ENCODE data around the gene CENPX.

The CENPX gene

DNA sequence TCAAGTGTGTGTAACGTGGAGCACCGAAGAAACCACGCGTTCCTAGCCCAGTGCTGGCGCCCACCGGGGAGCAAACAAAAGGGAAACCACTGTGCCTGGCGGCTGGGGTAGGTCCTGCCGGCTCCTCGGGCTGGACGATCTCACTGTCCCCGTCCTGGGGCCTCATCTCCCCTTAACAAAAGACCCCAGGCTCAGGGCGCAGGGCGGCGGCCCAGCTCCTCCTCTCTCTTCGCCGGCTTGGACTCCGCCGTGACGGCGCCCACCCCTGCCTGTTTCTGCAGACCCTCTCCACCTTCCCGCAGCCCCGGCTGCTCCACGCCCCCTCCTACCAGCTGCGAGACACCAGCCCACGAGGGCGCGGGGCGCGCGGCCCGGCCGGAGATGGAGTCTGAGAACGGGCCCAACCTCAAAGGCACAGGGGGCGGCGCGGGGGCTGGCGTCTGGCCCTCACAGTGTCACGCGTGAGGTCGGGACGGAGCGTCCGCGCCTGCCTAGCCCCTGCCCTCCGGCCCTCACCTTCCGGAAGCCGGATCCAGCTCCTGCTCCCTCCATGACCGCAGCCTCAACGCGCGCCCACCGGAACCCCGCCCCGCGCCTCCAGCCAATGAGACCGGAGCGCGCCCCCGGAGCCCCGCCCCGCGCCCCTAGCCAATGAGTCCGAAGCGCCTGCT lies at the start of gene CENPX:
TSS of gene CENPX (minus strand) at position 569 of the 671 bp plus-strand sequence. CDS start at position 552, 17 bp downstream.
- DNase-seq (ENCODE audit: low read depth in 3 of 3, low spot score in 1 of 3) = no peak

GRCh38 chr17:82070611-82071010 lies 47.9 kb upstream of the CENPX start:
- no peak for DNase-seq (ENCODE audit: low read depth in 3 of 3, low spot score in 1 of 3)

GRCh38 chr17:82065638-82066303 lies 43.1 kb upstream of the CENPX start, which contains the start of gene DUS1L:
DUS1L (minus strand) TSS chr17:82065804; CDS start chr17:82065059, 745 bp downstream.
- peak; percentile 21 to 74 (median 50) for DNase-seq (ENCODE audit: low read depth in 3 of 3, low spot score in 1 of 3)

GRCh38 chr17:82065193-82065637 lies 42.5 kb upstream of the CENPX start:
- DNase-seq (ENCODE audit: low read depth in 3 of 3, low spot score in 1 of 3) = no peak

DNA sequence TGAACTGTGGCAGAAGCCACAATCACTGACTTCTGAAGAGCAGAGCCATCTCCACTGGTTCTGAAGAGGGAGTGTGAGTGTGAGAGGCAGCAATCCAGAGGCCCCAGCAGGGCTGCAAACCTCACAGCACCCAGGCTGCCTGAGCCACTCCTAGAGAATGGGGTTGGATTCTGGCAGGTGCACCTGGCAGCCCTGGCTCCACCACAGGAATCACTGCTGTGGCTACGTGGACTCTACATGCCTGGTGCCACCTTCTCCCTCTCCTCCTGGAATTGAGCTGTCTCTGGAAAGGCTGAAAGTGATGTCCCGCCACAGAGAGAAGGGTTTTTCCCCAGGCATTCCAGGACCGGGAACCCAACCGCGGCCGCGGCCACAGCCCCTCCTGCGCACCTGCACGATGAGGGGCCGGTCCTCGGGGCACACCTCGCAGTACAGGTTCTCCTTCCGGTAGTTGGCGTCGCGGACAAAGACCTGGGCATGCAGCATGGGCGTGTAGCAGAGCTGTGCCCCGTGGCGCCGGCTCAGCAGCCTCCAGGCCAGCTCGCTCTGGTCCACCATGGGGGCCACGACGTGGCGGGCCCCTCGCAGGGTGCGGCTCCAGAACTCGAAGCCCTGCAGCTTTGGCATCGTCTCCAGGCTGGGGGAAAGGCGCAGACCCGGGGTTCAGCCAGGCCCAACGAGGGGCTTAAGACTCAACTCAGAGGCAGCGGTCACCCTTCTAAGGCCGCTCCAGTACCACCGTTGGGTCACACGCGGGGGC lies 41.9 kb upstream of the CENPX start:
- DNase-seq (ENCODE audit: low read depth in 3 of 3, low spot score in 1 of 3) = no peak

GRCh38 chr17:82063424-82064415 lies 41.0 kb upstream of the CENPX start:
- DNase-seq (ENCODE audit: low read depth in 3 of 3, low spot score in 1 of 3) = no peak

DNA sequence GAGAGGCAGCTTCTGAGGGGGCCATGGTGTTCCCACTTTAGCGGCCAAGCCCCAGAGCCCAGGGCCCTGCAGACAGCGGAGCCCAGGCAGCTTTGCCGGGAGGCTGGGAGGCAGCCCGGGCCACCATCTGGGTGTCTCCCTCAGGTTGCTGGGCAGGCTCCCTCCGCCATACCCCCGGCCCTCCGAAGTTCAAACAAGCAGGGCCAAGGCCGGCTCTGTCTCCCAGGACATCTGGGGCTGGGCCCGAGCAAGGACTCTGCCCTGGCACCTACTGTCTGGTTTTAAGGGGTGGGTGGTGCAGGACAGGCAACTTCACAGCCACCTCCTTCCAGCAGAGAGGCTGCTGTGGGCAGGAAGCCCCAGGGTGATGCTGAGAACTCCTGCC lies 40.3 kb upstream of the CENPX start:
- DNase-seq (ENCODE audit: low read depth in 3 of 3, low spot score in 1 of 3) = no peak

DNA sequence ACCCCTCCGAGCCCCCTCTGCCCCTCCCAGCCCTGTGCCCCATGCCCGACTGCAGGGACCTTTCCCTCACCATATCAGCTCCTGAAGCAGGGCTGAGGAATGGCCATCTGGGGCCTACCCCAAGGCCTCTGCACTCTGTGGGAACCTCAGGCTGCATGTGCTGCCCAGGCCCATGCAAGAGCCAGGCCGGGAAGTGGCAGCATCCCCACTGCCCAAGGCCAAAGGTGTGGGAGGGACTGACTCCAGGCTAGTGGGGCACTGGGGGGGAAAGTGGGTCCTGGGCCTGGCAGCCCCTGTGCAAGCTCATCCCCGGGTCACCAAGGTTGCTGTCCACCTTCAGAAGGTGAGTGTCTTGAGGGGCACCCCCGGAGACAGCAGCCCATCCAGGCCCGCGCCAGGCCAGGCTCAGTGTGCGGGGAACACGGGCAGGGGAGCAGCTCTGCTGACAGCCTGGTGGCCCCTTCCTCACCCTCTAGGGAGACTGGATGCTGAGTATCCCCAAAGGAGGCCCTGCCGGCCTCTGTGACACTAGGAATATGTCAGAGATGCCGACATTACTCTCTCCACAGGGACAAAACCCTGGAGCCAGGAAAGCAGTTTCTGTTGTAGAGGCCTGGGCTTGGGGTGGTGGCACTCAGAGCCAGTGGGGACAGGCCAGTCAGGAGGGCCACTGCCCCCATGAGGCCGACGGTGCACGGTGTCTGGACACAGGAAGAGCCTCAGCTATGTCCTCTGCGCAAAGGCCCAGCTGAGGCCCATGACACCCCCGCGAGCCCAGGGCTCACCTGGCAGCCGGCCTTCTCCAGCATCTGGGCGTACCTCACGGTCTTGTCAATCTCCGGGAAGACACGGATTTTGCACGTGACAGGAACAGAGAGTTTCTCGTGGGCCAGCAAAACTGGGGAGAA lies 39.7 kb upstream of the CENPX start:
- DNase-seq (ENCODE audit: low read depth in 3 of 3, low spot score in 1 of 3) = no peak

GRCh38 chr17:82061047-82061925 lies 38.6 kb upstream of the CENPX start:
- DNase-seq (ENCODE audit: low read depth in 3 of 3, low spot score in 1 of 3) = no peak

- no peak for DNase-seq (ENCODE audit: low read depth in 3 of 3, low spot score in 1 of 3)
Observed at GRCh38 chr17:82060614-82061013, 37.9 kb upstream of the CENPX start.

GRCh38 chr17:82060001-82060380 lies 37.3 kb upstream of the CENPX start:
- no peak for DNase-seq (ENCODE audit: low read depth in 3 of 3, low spot score in 1 of 3)

- DNase-seq (ENCODE audit: low read depth in 3 of 3, low spot score in 1 of 3) = no peak
Observed at GRCh38 chr17:82059272-82060000, 36.8 kb upstream of the CENPX start.

DNA sequence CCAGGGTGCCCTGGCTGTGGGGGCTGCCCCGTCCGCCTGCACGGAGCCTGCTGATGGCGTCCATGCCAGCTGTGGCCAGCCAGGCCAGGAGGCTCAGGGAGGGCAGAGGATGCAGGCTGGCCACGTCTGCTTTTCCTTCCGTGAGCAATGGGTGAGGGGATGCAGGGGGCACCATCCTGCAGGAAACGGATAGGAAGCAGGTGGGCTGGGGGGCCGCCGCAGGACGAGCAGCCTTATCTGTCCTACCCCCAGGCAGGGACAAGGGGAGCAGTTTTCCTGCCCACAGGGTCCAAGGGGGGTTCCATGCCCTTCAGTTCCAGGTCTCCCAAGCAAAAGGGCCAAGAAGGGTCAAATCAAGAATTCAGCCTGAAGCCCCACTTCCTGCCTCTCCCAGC lies 36.2 kb upstream of the CENPX start:
- DNase-seq (ENCODE audit: low read depth in 3 of 3, low spot score in 1 of 3) = no peak

DNA sequence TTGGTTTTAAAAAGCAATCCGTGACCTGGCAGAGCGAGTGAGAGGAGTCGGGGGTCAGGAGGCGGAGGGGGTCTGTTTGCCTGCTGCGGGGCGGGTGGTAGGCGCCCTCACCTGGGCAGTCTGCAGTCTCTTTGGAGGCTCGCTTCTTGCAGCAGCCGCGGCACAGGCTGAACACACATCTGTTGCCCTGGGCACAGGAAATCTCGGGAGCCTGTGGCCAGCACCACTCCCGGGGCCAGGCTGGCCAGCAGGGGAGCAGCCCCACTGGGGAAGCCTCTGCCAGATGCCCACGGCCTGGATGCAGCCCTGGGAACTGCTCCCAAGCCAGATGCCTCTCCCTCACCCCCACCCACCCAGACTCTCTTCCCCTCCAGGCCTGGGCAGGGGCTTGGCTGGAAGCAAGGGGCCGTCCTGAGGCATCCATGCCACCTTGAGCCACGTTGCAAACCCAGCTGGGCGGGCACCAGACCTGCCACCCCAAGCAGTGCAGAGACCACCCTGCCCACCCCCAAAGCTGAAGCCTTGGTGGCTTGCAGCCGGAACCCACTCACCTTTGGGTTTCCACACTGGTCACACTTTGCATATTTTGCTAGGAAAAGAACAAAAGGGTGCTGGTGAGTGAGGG lies 35.7 kb upstream of the CENPX start:
- no peak for DNase-seq (ENCODE audit: low read depth in 3 of 3, low spot score in 1 of 3)

- DNase-seq (ENCODE audit: low read depth in 3 of 3, low spot score in 1 of 3) = no peak
Observed at GRCh38 chr17:82056729-82057621, 34.3 kb upstream of the CENPX start.

- no peak for DNase-seq (ENCODE audit: low read depth in 3 of 3, low spot score in 1 of 3)
Observed at GRCh38 chr17:82055965-82056728, 33.5 kb upstream of the CENPX start.
